SU-DHL-6 (cell line): ENCODE results near the gene PRR33.

ENCODE experiments used
- H2AFZ ChIP-seq: fragments of 200-600 bp; sonication (generic); 2 replicates; pipeline ENCODE4 v1.6.1; 2014; ENCODE audit warnings: low read depth, mild to moderate bottlenecking, moderate library complexity, mixed read lengths, antibody characterized with exemption, low read length; ENCODE audit not compliant: severe bottlenecking
- H3F3A ChIP-seq: fragments of 200-600 bp; shearing (Covaris generic); 2 replicates; pipeline ENCODE4 v1.6.0; 2016; ENCODE audit warnings: antibody characterized with exemption, mild to moderate bottlenecking; ENCODE audit not compliant: insufficient read depth
- H3K27ac ChIP-seq: fragments of 200-600 bp; sonication (generic); 2 replicates; pipeline ENCODE4 v1.5.1; 2016; ENCODE audit warnings: low read depth, mild to moderate bottlenecking, low read length, moderate library complexity, mixed read lengths
- H3K27me3 ChIP-seq: fragments of 200-600 bp; sonication (generic), shearing (Covaris generic); 2 replicates; pipeline ENCODE4 v1.6.0; 2014; ENCODE audit warnings: mild to moderate bottlenecking, low read length
- H3K36me3 ChIP-seq: fragments of 200-600 bp; sonication (generic); 2 replicates; pipeline ENCODE4 v1.6.1; 2014; ENCODE audit warnings: mild to moderate bottlenecking, low read length, mixed read lengths
- H3K4me2 ChIP-seq: fragments of 300-600, 200-600 bp; shearing (Covaris generic), sonication (generic); 2 replicates; pipeline ENCODE4 v1.6.0; 2014; ENCODE audit warnings: low read length, low read depth, mild to moderate bottlenecking; ENCODE audit not compliant: poor library complexity, severe bottlenecking
- H3K4me3 ChIP-seq: fragments of 200-600 bp; sonication (generic); 2 replicates; pipeline ENCODE4 v1.5.1; 2014; ENCODE audit warnings: antibody characterized with exemption, low read length, mild to moderate bottlenecking, mixed read lengths; ENCODE audit not compliant: insufficient read depth, poor library complexity, severe bottlenecking
- H3K79me2 ChIP-seq: fragments of 200-600 bp; sonication (generic); 2 replicates; pipeline ENCODE4 v1.6.1; 2014; ENCODE audit warnings: mild to moderate bottlenecking, low read length, moderate library complexity; ENCODE audit not compliant: insufficient read depth
- H3K9ac ChIP-seq: fragments of 200-600 bp; sonication (generic); 2 replicates; pipeline ENCODE4 v1.7.0; 2014; ENCODE audit warnings: mild to moderate bottlenecking, low read length
- H3K9me2 ChIP-seq: fragments of 200-600 bp; sonication (generic); replicated peaks from 2 replicates; pipeline ENCODE4 v1.6.1; 2014; ENCODE audit warnings: low read length; ENCODE audit not compliant: insufficient read depth
- H3K9me3 ChIP-seq: fragments of 200-600 bp; sonication (generic); 2 replicates; pipeline ENCODE4 v1.6.1; 2014; ENCODE audit warnings: low read length, mixed read lengths; ENCODE audit not compliant: insufficient read depth
- H4K20me1 ChIP-seq: fragments of 200-600 bp; sonication (generic); 2 replicates; pipeline ENCODE4 v1.6.1; 2014; ENCODE audit warnings: low read depth, mild to moderate bottlenecking, antibody characterized with exemption, low read length, moderate library complexity, mixed read lengths
- EZH2phosphoT487 ChIP-seq: fragments of 200-600 bp; sonication (generic), shearing (Covaris generic); conservative IDR thresholded peaks from 2 replicates; pipeline ENCODE4 v1.6.1; 2018; ENCODE audit warnings: mild to moderate bottlenecking, antibody characterized with exemption, low read length, moderate library complexity, mixed read lengths
- TF ChIP-seq, protein P1 (sequence below): fragments of 200-600 bp; sonication (generic); IDR thresholded peaks from one replicate; pipeline ENCODE4 v1.5.1; 2017; ENCODE audit warnings: antibody characterized with exemption, mild to moderate bottlenecking, low read length, moderate library complexity; ENCODE audit not compliant: insufficient read depth, poor library complexity, severe bottlenecking

The PRR33 gene

DNA sequence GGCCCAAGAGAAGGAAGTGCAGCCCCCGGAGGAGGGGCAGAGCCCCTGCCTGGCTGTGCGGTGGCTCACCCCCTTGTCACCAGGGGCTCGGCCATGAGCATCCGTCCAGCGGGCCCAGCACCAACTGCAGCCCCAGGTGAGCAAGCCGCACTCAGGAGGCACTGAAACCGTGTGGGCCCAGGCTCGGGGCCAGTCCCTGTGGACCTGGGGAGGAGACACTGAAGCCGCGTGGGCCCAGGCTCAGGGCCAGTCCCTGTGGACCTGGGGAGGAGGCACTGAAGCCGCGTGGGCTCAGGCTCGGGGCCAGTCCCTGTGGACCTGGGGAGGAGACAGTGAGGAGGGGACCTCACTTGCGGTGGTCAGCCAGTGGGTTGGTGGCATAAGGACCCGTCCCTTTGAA lies 24.9 kb downstream of the PRR33 start:
- H3K27ac ChIP-seq = no peak overlapping the region

DNA sequence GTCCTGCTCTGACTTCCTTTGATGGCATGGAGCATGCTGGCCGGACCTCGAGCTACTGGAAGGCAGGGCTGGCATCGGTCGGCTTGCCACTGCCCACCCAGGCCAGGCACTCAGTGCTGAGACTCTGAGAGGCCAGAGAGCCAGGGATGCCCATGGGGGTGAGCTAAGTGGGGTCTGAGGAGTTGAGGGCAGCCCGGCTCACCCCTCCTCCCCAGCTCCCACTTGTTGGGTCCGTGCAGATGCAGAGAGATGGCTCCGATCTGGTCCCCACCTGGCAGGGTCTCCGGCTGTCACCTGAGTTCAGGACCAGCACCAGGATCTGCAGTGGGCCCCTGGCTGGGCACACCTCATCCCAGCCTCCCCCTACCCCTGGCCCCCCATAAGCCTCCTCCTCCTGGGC lies 25.5 kb downstream of the PRR33 start:
- Histone ChIP-seq H3K27me3 (no peaks in the 10 kb centered on the region), H3K4me2 (no peak overlapping the region), H3K9me3 (no peaks in the 10 kb centered on the region), H3K79me2 (no peaks in the 10 kb centered on the region), H2AFZ (no peak overlapping the region), H3K9ac (no peak overlapping the region), H3K36me3 (no peaks in the 10 kb centered on the region), H3K9me2 (no peaks in the 10 kb centered on the region), H3F3A (no peaks in the 10 kb centered on the region), H4K20me1 (peaks cover 7% of the 10 kb centered on the region; the same call in 1 of the 2 replicates), H3K4me3 (no peak overlapping the region), H3K27ac (no peak overlapping the region)
- TF ChIP-seq, protein P1, sequence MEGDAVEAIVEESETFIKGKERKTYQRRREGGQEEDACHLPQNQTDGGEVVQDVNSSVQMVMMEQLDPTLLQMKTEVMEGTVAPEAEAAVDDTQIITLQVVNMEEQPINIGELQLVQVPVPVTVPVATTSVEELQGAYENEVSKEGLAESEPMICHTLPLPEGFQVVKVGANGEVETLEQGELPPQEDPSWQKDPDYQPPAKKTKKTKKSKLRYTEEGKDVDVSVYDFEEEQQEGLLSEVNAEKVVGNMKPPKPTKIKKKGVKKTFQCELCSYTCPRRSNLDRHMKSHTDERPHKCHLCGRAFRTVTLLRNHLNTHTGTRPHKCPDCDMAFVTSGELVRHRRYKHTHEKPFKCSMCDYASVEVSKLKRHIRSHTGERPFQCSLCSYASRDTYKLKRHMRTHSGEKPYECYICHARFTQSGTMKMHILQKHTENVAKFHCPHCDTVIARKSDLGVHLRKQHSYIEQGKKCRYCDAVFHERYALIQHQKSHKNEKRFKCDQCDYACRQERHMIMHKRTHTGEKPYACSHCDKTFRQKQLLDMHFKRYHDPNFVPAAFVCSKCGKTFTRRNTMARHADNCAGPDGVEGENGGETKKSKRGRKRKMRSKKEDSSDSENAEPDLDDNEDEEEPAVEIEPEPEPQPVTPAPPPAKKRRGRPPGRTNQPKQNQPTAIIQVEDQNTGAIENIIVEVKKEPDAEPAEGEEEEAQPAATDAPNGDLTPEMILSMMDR = no peak
- TF ChIP-seq EZH2phosphoT487 = no peak

More for the DNA sequence above, 24.9 kb downstream of the PRR33 start:
- Histone ChIP-seq H3K4me3 (no peak overlapping the region), H2AFZ (no peak overlapping the region), H3K36me3 (no peaks in the 10 kb centered on the region), H3K4me2 (no peak overlapping the region), H3K79me2 (no peaks in the 10 kb centered on the region), H3K9ac (no peak overlapping the region), H3K27me3 (no peaks in the 10 kb centered on the region), H3F3A (no peaks in the 10 kb centered on the region), H3K9me3 (no peaks in the 10 kb centered on the region), H3K9me2 (no peaks in the 10 kb centered on the region), H4K20me1 (peaks cover 5% of the 10 kb centered on the region; the same call in 1 of the 2 replicates)
- no peak for TF ChIP-seq EZH2phosphoT487
- TF ChIP-seq, protein P1 = no peak

DNA sequence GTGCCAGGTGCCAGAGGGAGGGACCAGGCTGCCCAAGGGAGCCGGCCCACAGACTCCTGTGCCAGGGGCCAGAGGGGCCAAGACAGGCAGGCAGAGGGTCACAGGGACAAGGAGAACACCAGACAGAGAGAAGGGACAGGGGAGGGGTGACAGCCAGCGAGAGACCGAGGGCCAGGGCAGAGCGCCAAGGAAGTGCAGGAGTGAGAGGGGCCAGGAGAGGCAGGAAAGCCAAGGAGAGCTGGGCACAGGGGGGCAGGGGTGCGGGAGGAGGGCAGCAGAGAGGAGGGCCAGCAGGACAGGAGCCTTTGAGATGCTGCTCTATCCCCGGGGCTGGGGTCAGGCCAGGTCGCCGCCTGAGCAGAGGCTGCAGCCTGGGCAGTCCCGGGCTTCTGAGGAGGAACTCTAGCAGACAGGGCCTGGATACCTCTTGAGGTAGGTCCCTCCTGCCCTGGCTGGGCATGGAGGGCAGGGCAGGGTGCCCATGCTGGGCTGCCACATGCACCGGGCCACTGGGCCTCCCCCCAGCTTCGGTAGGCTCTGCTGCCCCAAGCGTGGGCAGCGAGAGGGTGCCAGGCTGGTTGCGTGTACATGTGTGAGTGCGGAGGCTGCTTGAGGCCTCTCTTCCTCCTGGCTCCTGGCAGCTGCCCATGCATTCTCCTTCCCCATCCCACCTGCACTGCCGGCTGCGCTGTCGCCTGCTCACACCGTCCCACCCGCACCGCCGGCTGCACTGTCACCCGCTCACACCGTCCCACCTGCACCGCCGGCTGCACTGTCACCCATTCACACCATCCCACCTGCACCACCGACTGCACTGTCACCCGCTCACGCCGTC lies 26.6 kb downstream of the PRR33 start:
- H4K20me1 ChIP-seq = peaks cover 8% of the 10 kb centered on the region; the same call in 1 of the 2 replicates

More for the DNA sequence above, 26.6 kb downstream of the PRR33 start:
- no peaks in the 10 kb centered on the region for H3F3A ChIP-seq
- no peak overlapping the region for H3K4me2 ChIP-seq
- H3K27me3 ChIP-seq = no peaks in the 10 kb centered on the region
- no peak overlapping the region for H3K4me3 ChIP-seq
- H3K36me3 ChIP-seq = no peaks in the 10 kb centered on the region
- H3K9me2 ChIP-seq = no peaks in the 10 kb centered on the region
- H3K27ac ChIP-seq = no peak overlapping the region
- no peak overlapping the region for H2AFZ ChIP-seq
- no peaks in the 10 kb centered on the region for H3K79me2 ChIP-seq
- no peaks in the 10 kb centered on the region for H3K9me3 ChIP-seq
- no peak overlapping the region for H3K9ac ChIP-seq
- TF ChIP-seq, protein P1 = no peak
- no peak for TF ChIP-seq EZH2phosphoT487
